Erythroblast (primary cell): ENCODE measurements around the gene GPBP1L1.

ENCODE experiments used
- GATA1 ChIP-seq: IDR thresholded peaks from 2 replicates; pipeline ENCODE4 v1.6.1; 2011; ENCODE audit warnings: low read depth, mild to moderate bottlenecking, control low read depth, low read length, moderate library complexity
- POLR2A ChIP-seq: IDR thresholded peaks from 2 replicates; pipeline ENCODE4 v1.6.1; 2011; ENCODE audit warnings: mild to moderate bottlenecking, low read length

- TF ChIP-seq POLR2A (no peak), GATA1 (no peak)
Measured at GRCh38 chr1:45594412-45594811, 91.9 kb downstream of the GPBP1L1 start.
